ENCODE results near the gene TAGLN. TPM values are rescaled to one million over a fixed set of nuclear protein-coding genes. Genes with fewer than 3 reads are reported as not detected.
A peak's percentile ranks its signal among the peaks of the same experiment; 100 is the strongest.

TAGLN gene
- total and polyA plus RNA-seq, 9 of the 15 experiments (the other 6 are each of a cell fraction or from before 2014, with no cell fraction given), result 0.21 to 4.9 (median 1.1) TPM

DNA sequence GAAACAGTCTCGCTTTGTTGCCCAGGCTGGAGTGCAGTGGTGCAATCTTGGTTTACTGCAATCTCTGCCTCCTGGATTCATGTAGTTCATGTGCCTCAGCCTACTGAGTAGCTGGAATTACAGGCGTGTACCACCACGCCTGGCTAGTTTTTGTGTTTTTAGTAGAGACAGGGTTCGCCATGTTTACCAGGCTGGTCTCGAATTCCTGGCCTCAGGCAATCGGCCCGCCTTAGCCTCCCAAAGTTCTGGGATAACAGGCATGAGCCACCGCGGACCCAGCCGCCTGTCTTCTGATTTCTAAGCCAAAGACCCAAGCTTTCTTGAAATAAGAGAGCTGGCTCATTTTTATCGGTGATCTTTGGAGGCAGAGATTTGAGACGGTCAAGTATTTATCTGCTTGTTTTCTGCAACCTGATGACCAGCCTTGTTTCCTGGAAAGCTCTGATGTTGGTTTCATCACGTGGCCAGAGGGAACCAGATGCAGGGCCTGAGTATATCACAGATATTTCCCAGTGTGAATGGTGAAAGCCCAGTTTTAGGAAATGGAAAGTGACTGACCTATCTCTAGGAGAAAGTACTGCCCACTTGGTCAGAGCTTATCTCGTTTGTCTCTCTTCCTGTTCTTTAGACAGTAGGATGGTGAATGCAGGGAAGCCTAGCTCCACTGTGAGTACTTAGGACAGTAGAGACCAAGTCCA is 26.3 kb upstream of the TAGLN start (continued):
- TF ChIP-seq, protein P1, sequence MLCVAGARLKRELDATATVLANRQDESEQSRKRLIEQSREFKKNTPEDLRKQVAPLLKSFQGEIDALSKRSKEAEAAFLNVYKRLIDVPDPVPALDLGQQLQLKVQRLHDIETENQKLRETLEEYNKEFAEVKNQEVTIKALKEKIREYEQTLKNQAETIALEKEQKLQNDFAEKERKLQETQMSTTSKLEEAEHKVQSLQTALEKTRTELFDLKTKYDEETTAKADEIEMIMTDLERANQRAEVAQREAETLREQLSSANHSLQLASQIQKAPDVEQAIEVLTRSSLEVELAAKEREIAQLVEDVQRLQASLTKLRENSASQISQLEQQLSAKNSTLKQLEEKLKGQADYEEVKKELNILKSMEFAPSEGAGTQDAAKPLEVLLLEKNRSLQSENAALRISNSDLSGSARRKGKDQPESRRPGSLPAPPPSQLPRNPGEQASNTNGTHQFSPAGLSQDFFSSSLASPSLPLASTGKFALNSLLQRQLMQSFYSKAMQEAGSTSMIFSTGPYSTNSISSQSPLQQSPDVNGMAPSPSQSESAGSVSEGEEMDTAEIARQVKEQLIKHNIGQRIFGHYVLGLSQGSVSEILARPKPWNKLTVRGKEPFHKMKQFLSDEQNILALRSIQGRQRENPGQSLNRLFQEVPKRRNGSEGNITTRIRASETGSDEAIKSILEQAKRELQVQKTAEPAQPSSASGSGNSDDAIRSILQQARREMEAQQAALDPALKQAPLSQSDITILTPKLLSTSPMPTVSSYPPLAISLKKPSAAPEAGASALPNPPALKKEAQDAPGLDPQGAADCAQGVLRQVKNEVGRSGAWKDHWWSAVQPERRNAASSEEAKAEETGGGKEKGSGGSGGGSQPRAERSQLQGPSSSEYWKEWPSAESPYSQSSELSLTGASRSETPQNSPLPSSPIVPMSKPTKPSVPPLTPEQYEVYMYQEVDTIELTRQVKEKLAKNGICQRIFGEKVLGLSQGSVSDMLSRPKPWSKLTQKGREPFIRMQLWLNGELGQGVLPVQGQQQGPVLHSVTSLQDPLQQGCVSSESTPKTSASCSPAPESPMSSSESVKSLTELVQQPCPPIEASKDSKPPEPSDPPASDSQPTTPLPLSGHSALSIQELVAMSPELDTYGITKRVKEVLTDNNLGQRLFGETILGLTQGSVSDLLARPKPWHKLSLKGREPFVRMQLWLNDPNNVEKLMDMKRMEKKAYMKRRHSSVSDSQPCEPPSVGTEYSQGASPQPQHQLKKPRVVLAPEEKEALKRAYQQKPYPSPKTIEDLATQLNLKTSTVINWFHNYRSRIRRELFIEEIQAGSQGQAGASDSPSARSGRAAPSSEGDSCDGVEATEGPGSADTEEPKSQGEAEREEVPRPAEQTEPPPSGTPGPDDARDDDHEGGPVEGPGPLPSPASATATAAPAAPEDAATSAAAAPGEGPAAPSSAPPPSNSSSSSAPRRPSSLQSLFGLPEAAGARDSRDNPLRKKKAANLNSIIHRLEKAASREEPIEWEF (CRISPR knock-in tag; IDR thresholded peaks at IDR 0.05), result no peak
- TF ChIP-seq ETV1 (tag; conservative IDR thresholded peaks at IDR 0.05; ENCODE audit: low read depth), result peak; percentile 78
- TF ChIP-seq CREM (IDR thresholded peaks at IDR 0.05; ENCODE audit: low read depth), result peak; percentile 4; the same call in 1 of the 2 replicates
- TF ChIP-seq, protein P2, sequence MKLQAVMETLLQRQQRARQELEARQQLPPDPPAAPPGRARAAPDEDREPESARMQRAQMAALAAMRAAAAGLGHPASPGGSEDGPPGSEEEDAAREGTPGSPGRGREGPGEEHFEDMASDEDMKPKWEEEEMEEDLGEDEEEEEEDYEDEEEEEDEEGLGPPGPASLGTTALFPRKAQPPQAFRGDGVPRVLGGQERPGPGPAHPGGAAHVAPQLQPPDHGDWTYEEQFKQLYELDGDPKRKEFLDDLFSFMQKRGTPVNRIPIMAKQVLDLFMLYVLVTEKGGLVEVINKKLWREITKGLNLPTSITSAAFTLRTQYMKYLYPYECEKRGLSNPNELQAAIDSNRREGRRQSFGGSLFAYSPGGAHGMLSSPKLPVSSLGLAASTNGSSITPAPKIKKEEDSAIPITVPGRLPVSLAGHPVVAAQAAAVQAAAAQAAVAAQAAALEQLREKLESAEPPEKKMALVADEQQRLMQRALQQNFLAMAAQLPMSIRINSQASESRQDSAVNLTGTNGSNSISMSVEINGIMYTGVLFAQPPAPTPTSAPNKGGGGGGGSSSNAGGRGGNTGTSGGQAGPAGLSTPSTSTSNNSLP (IDR thresholded peaks at IDR 0.05; ENCODE audit: borderline replicate concordance, low read depth, low read length), result 0 out of 2 replicates have a peak, but pooled peaks have one; percentile 13
- peak in 1 of 2 experiments; percentile 70; a peak in 1 of 4 replicates for TF ChIP-seq ZNF318 (IDR thresholded peaks at IDR 0.05; ENCODE audit: borderline replicate concordance in 1 of 2, low read depth in 1 of 2)
- peak in 1 of 2 experiments; percentile 89; a peak in 2 of 4 replicates for TF ChIP-seq HDAC1 (IDR thresholded peaks at IDR 0.05)
- TF ChIP-seq MNT (conservative IDR thresholded peaks at IDR 0.05), result peak; percentile 24 to 73; a peak in 3 of 4 replicates

Data from K562 (cell line).